ENCODE measurements around the gene SCN3A. TPM values are rescaled to one million over a fixed set of nuclear protein-coding genes. Genes with fewer than 3 reads are reported as not detected.

Gene SCN3A
- total and polyA plus RNA-seq, 2 of the 13 experiments (the other 11 are each of a cell fraction or from before 2014, with no cell fraction given), result not detected

DNA sequence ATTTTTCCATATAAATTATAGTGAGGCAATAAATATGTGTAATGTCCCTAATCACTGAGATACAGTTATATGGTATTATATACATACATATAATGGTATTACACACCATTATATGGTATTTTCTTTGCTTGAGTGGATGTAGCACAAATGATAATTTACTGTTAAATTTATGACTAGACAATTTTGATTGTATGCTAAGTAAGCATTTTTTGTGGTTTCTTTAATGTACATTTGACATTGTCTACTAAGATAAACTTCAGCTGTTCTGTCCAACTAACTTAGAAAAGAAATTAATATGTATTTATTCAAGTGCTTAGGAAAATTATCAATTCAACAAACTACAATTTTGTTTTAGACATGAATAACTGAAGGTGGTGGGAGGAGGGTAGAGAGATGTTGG, 122.6 kb downstream of the SCN3A start:
- H3K27ac ChIP-seq (ENCODE audit: extremely low read length, insufficient read depth, low read length), result no peak overlapping the region
- no peak overlapping the region for H3K4me3 ChIP-seq (replicated peaks in 1 of 3; ENCODE audit: insufficient read depth in 1 of 3, low read depth in 2 of 3, low read length in 3 of 3)
- H3K9ac ChIP-seq (ENCODE audit: insufficient read depth, low read depth, low read length), result no peak overlapping the region
- ChIA-PET POLR2A (no interaction called here), CTCF (ENCODE audit: low intra/inter-chr PET ratio, low total read pairs) (no interaction called here)
- FAIRE-seq (no peak), ATAC-seq (no peak), DNase-seq (ENCODE audit: low spot score) (no peak)
- intact Hi-C loops (cut with micrococcal nuclease; ENCODE audit: unreplicated experiment), result no loop called here
- H3K79me2 ChIP-seq (ENCODE audit: insufficient read depth, low read length), result no peaks in the 10 kb centered on the region
- H2AFZ ChIP-seq (ENCODE audit: low read length), result no peak overlapping the region
- no peak overlapping the region for H3K4me2 ChIP-seq (ENCODE audit: low read depth, low read length)
- H3K36me3 ChIP-seq (replicated peaks in 1 of 2; ENCODE audit: control insufficient read depth in 1 of 2, insufficient read depth in 2 of 2, low read length in 2 of 2), result no peaks in the 10 kb centered on the region
- no peaks in the 10 kb centered on the region for H3K27me3 ChIP-seq (ENCODE audit: control insufficient read depth in 1 of 2, insufficient read depth in 2 of 2, low read length in 2 of 2)
- peaks cover 12% of the 10 kb centered on the region for H3K9me3 ChIP-seq (ENCODE audit: low read length)
- no TSS peak for BruUV-seq (replicated peaks)
- peaks cover 13% of the 10 kb centered on the region for H3K4me1 ChIP-seq (ENCODE audit: insufficient read depth, low read length)
- no peaks in the 10 kb centered on the region for H4K20me1 ChIP-seq (ENCODE audit: insufficient read depth, low read length)
- peak; percentile 87 to 90 for TF ChIP-seq MAFK (conservative IDR thresholded peaks at IDR 0.05 in 1 of 2, IDR thresholded peaks at IDR 0.05 in 1 of 2; ENCODE audit: low read length in 2 of 2)
- TF ChIP-seq MAFF (IDR thresholded peaks at IDR 0.05; ENCODE audit: low read depth, low read length), result peak; percentile 89
- no peak for TF ChIP-seq HCFC1 (IDR thresholded peaks at IDR 0.05; ENCODE audit: low read depth, low read length)
- in situ Hi-C loops (cut with HindIII; ENCODE audit: extremely low pct_ligation_motif_present, low pct_unique_long_range_greater_than_20kb), result no loop called here

DNA sequence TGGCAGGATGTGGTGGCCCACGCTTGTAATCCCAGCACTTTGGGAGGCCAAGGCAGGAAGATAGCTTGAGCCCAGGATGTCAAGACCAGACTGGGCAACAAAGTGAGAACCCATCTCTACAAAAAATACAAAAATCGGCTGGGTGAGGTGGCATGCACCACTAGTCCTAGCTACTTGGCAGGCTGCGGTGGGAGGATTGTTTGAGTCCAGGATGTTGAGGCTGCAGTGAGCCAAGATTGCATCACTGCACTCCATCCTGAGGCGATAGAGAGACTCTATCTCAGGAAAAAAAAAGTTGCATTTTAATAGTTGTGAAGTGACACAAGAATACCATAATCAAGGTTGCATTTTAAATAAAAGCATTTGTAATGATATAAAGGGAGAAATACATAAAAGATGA, 124.4 kb downstream of the SCN3A start:
- FAIRE-seq, result no peak

More for the DNA sequence above, 124.4 kb downstream of the SCN3A start:
- WGBS (ENCODE audit: low lambda C conversion rate), result 30% methylated on average over 4 of the region's 4 CpGs
- Histone ChIP-seq H3K79me2 (ENCODE audit: insufficient read depth, low read length) (no peaks in the 10 kb centered on the region), H3K9me3 (ENCODE audit: low read length) (peaks cover 19% of the 10 kb centered on the region), H3K27me3 (ENCODE audit: control insufficient read depth in 1 of 2, insufficient read depth in 2 of 2, low read length in 2 of 2) (no peaks in the 10 kb centered on the region), H3K4me1 (ENCODE audit: insufficient read depth, low read length) (peaks cover 13% of the 10 kb centered on the region), H3K9ac (ENCODE audit: insufficient read depth, low read depth, low read length) (no peak overlapping the region), H3K4me2 (ENCODE audit: low read depth, low read length) (no peak overlapping the region), H2AFZ (ENCODE audit: low read length) (no peak overlapping the region), H3K27ac (ENCODE audit: extremely low read length, insufficient read depth, low read length) (no peak overlapping the region), H4K20me1 (ENCODE audit: insufficient read depth, low read length) (no peaks in the 10 kb centered on the region), H3K36me3 (replicated peaks in 1 of 2; ENCODE audit: control insufficient read depth in 1 of 2, insufficient read depth in 2 of 2, low read length in 2 of 2) (no peaks in the 10 kb centered on the region), H3K4me3 (replicated peaks in 1 of 3; ENCODE audit: insufficient read depth in 1 of 3, low read depth in 2 of 3, low read length in 3 of 3) (no peak overlapping the region)
- no peak for TF ChIP-seq PHB2 (IDR thresholded peaks at IDR 0.05; ENCODE audit: partially characterized antibody)
- TF ChIP-seq ZNF570 (CRISPR knock-in tag; IDR thresholded peaks at IDR 0.05; ENCODE audit: borderline replicate concordance), result no peak
- TF ChIP-seq, protein P1, sequence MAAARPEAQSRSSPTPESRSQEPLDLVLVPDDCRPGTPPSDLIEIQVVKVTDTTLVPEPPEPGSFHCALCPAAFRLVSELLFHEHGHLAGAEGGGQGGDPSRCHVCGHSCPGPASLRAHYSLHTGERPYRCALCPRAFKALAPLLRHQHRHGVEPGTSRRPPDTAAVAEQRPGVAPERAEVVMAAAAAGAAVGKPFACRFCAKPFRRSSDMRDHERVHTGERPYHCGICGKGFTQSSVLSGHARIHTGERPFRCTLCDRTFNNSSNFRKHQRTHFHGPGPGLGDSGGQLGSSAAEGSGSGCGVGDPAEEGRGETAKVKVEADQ (CRISPR knock-in tag; IDR thresholded peaks at IDR 0.05; ENCODE audit: borderline replicate concordance), result no peak
- peak; percentile 7; the same call in 1 of the 2 replicates for TF ChIP-seq CEBPB (IDR thresholded peaks at IDR 0.05; ENCODE audit: borderline replicate concordance, low read depth, low read length)
- no peak for TF ChIP-seq FOXA1 (IDR thresholded peaks at IDR 0.05)
- no peak for TF ChIP-seq FOXA1 (CRISPR knock-in tag; IDR thresholded peaks at IDR 0.05)
- TF ChIP-seq, protein P2, sequence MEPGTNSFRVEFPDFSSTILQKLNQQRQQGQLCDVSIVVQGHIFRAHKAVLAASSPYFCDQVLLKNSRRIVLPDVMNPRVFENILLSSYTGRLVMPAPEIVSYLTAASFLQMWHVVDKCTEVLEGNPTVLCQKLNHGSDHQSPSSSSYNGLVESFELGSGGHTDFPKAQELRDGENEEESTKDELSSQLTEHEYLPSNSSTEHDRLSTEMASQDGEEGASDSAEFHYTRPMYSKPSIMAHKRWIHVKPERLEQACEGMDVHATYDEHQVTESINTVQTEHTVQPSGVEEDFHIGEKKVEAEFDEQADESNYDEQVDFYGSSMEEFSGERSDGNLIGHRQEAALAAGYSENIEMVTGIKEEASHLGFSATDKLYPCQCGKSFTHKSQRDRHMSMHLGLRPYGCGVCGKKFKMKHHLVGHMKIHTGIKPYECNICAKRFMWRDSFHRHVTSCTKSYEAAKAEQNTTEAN (CRISPR knock-in tag; conservative IDR thresholded peaks at IDR 0.05), result no peak
- TF ChIP-seq ZNF557 (CRISPR knock-in tag; IDR thresholded peaks at IDR 0.05), result no peak
- TF ChIP-seq, protein P3, sequence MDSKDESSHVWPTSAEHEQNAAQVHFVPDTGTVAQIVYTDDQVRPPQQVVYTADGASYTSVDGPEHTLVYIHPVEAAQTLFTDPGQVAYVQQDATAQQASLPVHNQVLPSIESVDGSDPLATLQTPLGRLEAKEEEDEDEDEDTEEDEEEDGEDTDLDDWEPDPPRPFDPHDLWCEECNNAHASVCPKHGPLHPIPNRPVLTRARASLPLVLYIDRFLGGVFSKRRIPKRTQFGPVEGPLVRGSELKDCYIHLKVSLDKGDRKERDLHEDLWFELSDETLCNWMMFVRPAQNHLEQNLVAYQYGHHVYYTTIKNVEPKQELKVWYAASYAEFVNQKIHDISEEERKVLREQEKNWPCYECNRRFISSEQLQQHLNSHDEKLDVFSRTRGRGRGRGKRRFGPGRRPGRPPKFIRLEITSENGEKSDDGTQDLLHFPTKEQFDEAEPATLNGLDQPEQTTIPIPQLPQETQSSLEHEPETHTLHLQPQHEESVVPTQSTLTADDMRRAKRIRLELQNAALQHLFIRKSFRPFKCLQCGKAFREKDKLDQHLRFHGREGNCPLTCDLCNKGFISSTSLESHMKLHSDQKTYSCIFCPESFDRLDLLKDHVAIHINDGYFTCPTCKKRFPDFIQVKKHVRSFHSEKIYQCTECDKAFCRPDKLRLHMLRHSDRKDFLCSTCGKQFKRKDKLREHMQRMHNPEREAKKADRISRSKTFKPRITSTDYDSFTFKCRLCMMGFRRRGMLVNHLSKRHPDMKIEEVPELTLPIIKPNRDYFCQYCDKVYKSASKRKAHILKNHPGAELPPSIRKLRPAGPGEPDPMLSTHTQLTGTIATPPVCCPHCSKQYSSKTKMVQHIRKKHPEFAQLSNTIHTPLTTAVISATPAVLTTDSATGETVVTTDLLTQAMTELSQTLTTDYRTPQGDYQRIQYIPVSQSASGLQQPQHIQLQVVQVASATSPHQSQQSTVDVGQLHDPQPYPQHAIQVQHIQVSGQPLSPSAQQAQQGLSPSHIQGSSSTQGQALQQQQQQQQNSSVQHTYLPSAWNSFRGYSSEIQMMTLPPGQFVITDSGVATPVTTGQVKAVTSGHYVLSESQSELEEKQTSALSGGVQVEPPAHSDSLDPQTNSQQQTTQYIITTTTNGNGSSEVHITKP (CRISPR knock-in tag; IDR thresholded peaks at IDR 0.05; ENCODE audit: low read depth), result no peak
- DNase-seq (ENCODE audit: low spot score) (no peak), ATAC-seq (no peak)
- ChIA-PET CTCF (ENCODE audit: low intra/inter-chr PET ratio, low total read pairs) (no interaction called here), POLR2A (no interaction called here)
- in situ Hi-C loops (cut with HindIII; ENCODE audit: extremely low pct_ligation_motif_present, low pct_unique_long_range_greater_than_20kb) (no loop called here), intact Hi-C loops (cut with micrococcal nuclease; ENCODE audit: unreplicated experiment) (no loop called here)
- no TSS peak for BruUV-seq (replicated peaks)

All from HepG2 (cell line).